ENCODE results near the gene DUSP28. TPM values are rescaled to one million over a fixed set of nuclear protein-coding genes. Genes with fewer than 3 reads are reported as not detected.
"Not testable (repeated sequence)": the region's sequence is repeated elsewhere in the genome, so short reads cannot be mapped to it uniquely, and the experiment has no call there.

The DUSP28 gene
- total RNA-seq, 1 experiment from 2014 or later, result 4.9 TPM

DNA sequence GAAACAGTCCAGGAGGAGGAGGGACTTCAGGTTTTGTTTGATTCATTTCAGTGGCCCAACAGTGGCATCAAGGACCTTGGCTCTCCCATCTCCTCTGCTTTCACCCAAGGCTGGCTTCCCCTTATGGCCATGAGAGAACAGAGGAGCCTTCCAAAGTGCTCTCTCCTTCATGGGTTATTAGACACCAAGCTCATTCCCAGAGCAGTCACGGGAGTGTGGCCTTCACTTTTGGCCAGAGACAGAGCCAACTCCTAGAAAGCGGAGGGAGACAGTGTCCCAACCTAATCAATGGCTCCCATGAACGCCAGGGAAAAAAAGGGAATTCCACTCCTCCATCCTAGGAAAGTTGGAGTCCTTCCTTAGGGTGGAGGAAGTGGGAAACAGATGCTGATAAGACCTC is 871 bp upstream of the DUSP28 start:
- H3K4me1 ChIP-seq (ENCODE audit: insufficient read depth, low read length, poor library complexity, severe bottlenecking), result peaks cover 12% of the 10 kb centered on the region
- BruUV-seq (replicated peaks), result no TSS peak
- TF ChIP-seq CTCF (conservative IDR thresholded peaks at IDR 0.05; ENCODE audit: low read depth, low read length), result no peak
- TF ChIP-seq EZH2 (IDR thresholded peaks at IDR 0.05; ENCODE audit: borderline replicate concordance, low read depth, low read length, poor library complexity, severe bottlenecking), result no peak
- CTCF ChIA-PET, result no interaction called here
- intact Hi-C loops (cut with micrococcal nuclease; ENCODE audit: unreplicated experiment), result no loop called here
- H3K27me3 ChIP-seq (replicated peaks; ENCODE audit: insufficient read depth, low read depth, low read length, poor library complexity), result no peaks in the 10 kb centered on the region
- no peaks in the 10 kb centered on the region for H3K36me3 ChIP-seq (ENCODE audit: insufficient read depth, low read length, poor library complexity, severe bottlenecking)
- DNase-seq (ENCODE audit: low spot score), result no peak
- no peaks in the 10 kb centered on the region for H3K9me3 ChIP-seq (ENCODE audit: low read depth, low read length, poor library complexity, severe bottlenecking)
- no peak overlapping the region for H3K27ac ChIP-seq (ENCODE audit: low read depth, low read length, poor library complexity, severe bottlenecking)
- POLR2A ChIA-PET (ENCODE audit: low non-redundant PET), result no interaction called here
- no peak overlapping the region for H3K4me3 ChIP-seq (ENCODE audit: low read depth, low read length, poor library complexity, severe bottlenecking)

GRCh38 chr2:240560480-240561324 is 545 bp downstream of the DUSP28 start:
- peak; percentile 97 for DNase-seq (ENCODE audit: low spot score)
- no TSS peak for BruUV-seq (replicated peaks)
- intact Hi-C loops (cut with micrococcal nuclease; ENCODE audit: unreplicated experiment), result no loop called here
- Histone ChIP-seq H3K4me1 (ENCODE audit: insufficient read depth, low read length, poor library complexity, severe bottlenecking) (peaks cover 15% of the 10 kb centered on the region), H3K9me3 (ENCODE audit: low read depth, low read length, poor library complexity, severe bottlenecking) (no peaks in the 10 kb centered on the region), H3K36me3 (ENCODE audit: insufficient read depth, low read length, poor library complexity, severe bottlenecking) (no peaks in the 10 kb centered on the region), H3K4me3 (ENCODE audit: low read depth, low read length, poor library complexity, severe bottlenecking) (peak overlapping the region; percentile 87), H3K27ac (ENCODE audit: low read depth, low read length, poor library complexity, severe bottlenecking) (peak overlapping the region; percentile 98), H3K27me3 (replicated peaks; ENCODE audit: insufficient read depth, low read depth, low read length, poor library complexity) (no peaks in the 10 kb centered on the region)
- no peak for TF ChIP-seq EZH2 (IDR thresholded peaks at IDR 0.05; ENCODE audit: borderline replicate concordance, low read depth, low read length, poor library complexity, severe bottlenecking)
- TF ChIP-seq CTCF (conservative IDR thresholded peaks at IDR 0.05; ENCODE audit: low read depth, low read length), result peak; percentile 31; the same call in 1 of the 2 replicates
- ChIA-PET CTCF (interaction anchor here (0.9 kb wide), 1 partner anchor 47 kb away, joined by 3 read pairs; no protein-coding TSS in a partner anchor), POLR2A (ENCODE audit: low non-redundant PET) (interaction anchor here (0.7 kb wide), 1 partner anchor 1157 kb away, joined by 3 read pairs; no protein-coding TSS in a partner anchor)

- intact Hi-C loops (cut with micrococcal nuclease; ENCODE audit: unreplicated experiment), result no loop called here
- peak overlapping the region; percentile 98 for H3K27ac ChIP-seq (ENCODE audit: low read depth, low read length, poor library complexity, severe bottlenecking)
- POLR2A ChIA-PET (ENCODE audit: low non-redundant PET), result interaction anchor here (0.7 kb wide), 1 partner anchor 1157 kb away, joined by 3 read pairs; no protein-coding TSS in a partner anchor
These were observed 1.3 kb downstream of the DUSP28 start for GRCh38 chr2:240561325-240561971.

DNA sequence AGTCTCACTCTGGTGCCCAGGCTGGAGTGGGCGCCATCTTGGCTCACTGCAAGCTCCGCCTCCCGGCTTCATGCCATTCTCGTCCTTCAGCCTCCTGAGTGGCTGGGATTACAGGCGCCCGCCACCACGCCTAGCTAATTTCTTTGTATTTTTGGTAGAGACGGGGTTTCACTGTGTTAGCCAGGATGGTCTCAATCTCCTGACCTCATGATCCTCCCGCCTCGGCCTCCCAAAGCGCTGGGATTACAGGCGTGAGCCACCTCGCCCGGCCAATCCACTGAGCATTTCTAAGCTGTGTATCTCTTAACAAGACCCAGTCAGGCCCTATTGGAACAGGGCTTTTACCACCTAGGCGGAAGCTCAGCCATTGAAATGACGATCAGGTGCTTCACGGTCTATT is 3.1 kb downstream of the DUSP28 start:
- H3K36me3 ChIP-seq (ENCODE audit: insufficient read depth, low read length, poor library complexity, severe bottlenecking); H3K27ac ChIP-seq (ENCODE audit: low read depth, low read length, poor library complexity, severe bottlenecking); intact Hi-C loops (cut with micrococcal nuclease; ENCODE audit: unreplicated experiment); H3K27me3 ChIP-seq (replicated peaks; ENCODE audit: insufficient read depth, low read depth, low read length, poor library complexity); H3K4me3 ChIP-seq (ENCODE audit: low read depth, low read length, poor library complexity, severe bottlenecking); BruUV-seq (replicated peaks); H3K9me3 ChIP-seq (ENCODE audit: low read depth, low read length, poor library complexity, severe bottlenecking); DNase-seq (ENCODE audit: low spot score); CTCF ChIA-PET: not testable (repeated sequence)
- POLR2A ChIA-PET (ENCODE audit: low non-redundant PET), result interaction anchor here (0.7 kb wide), 1 partner anchor 23 kb away, joined by 5 read pairs; no protein-coding TSS in a partner anchor
- peaks cover 30% of the 10 kb centered on the region for H3K4me1 ChIP-seq (ENCODE audit: insufficient read depth, low read length, poor library complexity, severe bottlenecking)

More at GRCh38 chr2:240561325-240561971, 1.3 kb downstream of the DUSP28 start:
- Histone ChIP-seq H3K9me3 (ENCODE audit: low read depth, low read length, poor library complexity, severe bottlenecking) (no peaks in the 10 kb centered on the region), H3K27me3 (replicated peaks; ENCODE audit: insufficient read depth, low read depth, low read length, poor library complexity) (no peaks in the 10 kb centered on the region), H3K36me3 (ENCODE audit: insufficient read depth, low read length, poor library complexity, severe bottlenecking) (no peaks in the 10 kb centered on the region), H3K4me1 (ENCODE audit: insufficient read depth, low read length, poor library complexity, severe bottlenecking) (peaks cover 22% of the 10 kb centered on the region), H3K4me3 (ENCODE audit: low read depth, low read length, poor library complexity, severe bottlenecking) (peak overlapping the region; percentile 87)
- CTCF ChIA-PET, result interaction anchor here (0.9 kb wide), 1 partner anchor 47 kb away, joined by 3 read pairs; no protein-coding TSS in a partner anchor
- no peak for TF ChIP-seq EZH2 (IDR thresholded peaks at IDR 0.05; ENCODE audit: borderline replicate concordance, low read depth, low read length, poor library complexity, severe bottlenecking)
- TSS peak; percentile 77 for BruUV-seq (replicated peaks)
- no peak for DNase-seq (ENCODE audit: low spot score)

Data from A673 (cell line).